ENCODE measurements around the gene GALNT9. TPM values are rescaled to one million over a fixed set of nuclear protein-coding genes. Genes with fewer than 3 reads are reported as not detected.

Gene GALNT9
- total and polyA plus RNA-seq, 8 donors, result 0.17 to 5.0 (median 2.8) TPM; not detected in 1

- Histone ChIP-seq H3K27ac (no peak overlapping the region), H3K4me3 (no peak overlapping the region), H3K9me3 (no peaks in the 10 kb centered on the region), H3K36me3 (no peaks in the 10 kb centered on the region), H3K27me3 (peaks cover 0 to 6% of the 10 kb centered on the region in 2 donors), H3K4me1 (no peaks in the 10 kb centered on the region)
- intact Hi-C loops (cut with DNase I), result no loop called here
- no peak for TF ChIP-seq CTCF (IDR thresholded peaks at IDR 0.05)
- no peak for ATAC-seq
- peak in 1 of 4 donors; percentile 67 for DNase-seq
Measured at GRCh38 chr12:132236930-132237771, 92.2 kb downstream of the GALNT9 start.

GRCh38 chr12:132236129-132236929, 93.1 kb downstream of the GALNT9 start:
- no peak for ATAC-seq
- Histone ChIP-seq H3K4me3 (no peak overlapping the region), H3K36me3 (no peaks in the 10 kb centered on the region), H3K27ac (no peak overlapping the region), H3K27me3 (peaks cover 0 to 6% of the 10 kb centered on the region in 2 donors), H3K4me1 (no peaks in the 10 kb centered on the region), H3K9me3 (no peaks in the 10 kb centered on the region)
- peak in 1 of 4 donors; percentile 66 for DNase-seq
- intact Hi-C loops (cut with DNase I), result no loop called here
- no peak for TF ChIP-seq CTCF (IDR thresholded peaks at IDR 0.05)

GRCh38 chr12:132235116-132235820, 94.1 kb downstream of the GALNT9 start:
- no peak for TF ChIP-seq CTCF (IDR thresholded peaks at IDR 0.05)
- Histone ChIP-seq H3K4me3 (no peak overlapping the region), H3K9me3 (no peaks in the 10 kb centered on the region), H3K27me3 (peaks cover 0 to 9% of the 10 kb centered on the region in 2 donors), H3K4me1 (no peaks in the 10 kb centered on the region), H3K36me3 (no peaks in the 10 kb centered on the region), H3K27ac (no peak overlapping the region)
- no peak for ATAC-seq
- peak in 1 of 4 donors; percentile 73 for DNase-seq
- intact Hi-C loops (cut with DNase I), result no loop called here

- Histone ChIP-seq H3K27ac (no peak overlapping the region), H3K4me3 (no peak overlapping the region), H3K27me3 (peaks cover 19 to 40% of the 10 kb centered on the region in 2 donors), H3K9me3 (no peaks in the 10 kb centered on the region), H3K36me3 (no peaks in the 10 kb centered on the region), H3K4me1 (no peaks in the 10 kb centered on the region)
- ATAC-seq (no peak), DNase-seq (peak in 1 of 4 donors; percentile 63)
- no peak for TF ChIP-seq CTCF (IDR thresholded peaks at IDR 0.05)
- intact Hi-C loops (cut with DNase I), result no loop called here
Measured at GRCh38 chr12:132230381-132230780, 99.0 kb downstream of the GALNT9 start.

Data from left lung (tissue), 10 donors.